DOHH2 (cell line): Measurements from ENCODE around the gene SCRN1.

ENCODE experiments used
- H3F3A ChIP-seq: fragments of 200-600 bp; sonication (generic), shearing (Covaris generic); 2 replicates; pipeline ENCODE4 v1.6.0; 2016; ENCODE audit warnings: antibody characterized with exemption, mild to moderate bottlenecking; ENCODE audit not compliant: control insufficient read depth, insufficient read depth
- H3K27ac ChIP-seq: fragments of 200-600 bp; sonication (generic); 2 replicates; pipeline ENCODE4 v1.5.1; 2014; ENCODE audit warnings: low read depth, mild to moderate bottlenecking, low read length, moderate library complexity
- H3K27me3 ChIP-seq: fragments of 200-600 bp; sonication (generic); 2 replicates; pipeline ENCODE4 v1.6.1; 2014; ENCODE audit warnings: mild to moderate bottlenecking, low read length, mixed read lengths; ENCODE audit not compliant: control insufficient read depth
- H3K36me3 ChIP-seq: fragments of 200-600 bp; sonication (generic); 2 replicates; pipeline ENCODE4 v1.6.1; 2014; ENCODE audit warnings: mild to moderate bottlenecking, low read length, moderate library complexity, mixed read lengths; ENCODE audit not compliant: control insufficient read depth
- H3K4me1 ChIP-seq: fragments of 200-600 bp; sonication (generic); 2 replicates; pipeline ENCODE4 v1.6.1; 2014; ENCODE audit warnings: mild to moderate bottlenecking, low read length, mixed read lengths; ENCODE audit not compliant: control insufficient read depth
- H3K4me2 ChIP-seq: fragments of 200-600 bp; sonication (generic); 2 replicates; pipeline ENCODE4 v1.6.0; 2014; ENCODE audit warnings: mild to moderate bottlenecking, low read length, moderate library complexity
- H3K4me3 ChIP-seq: fragments of 200-600 bp; sonication (generic); 2 replicates; pipeline ENCODE4 v1.5.1; 2014; ENCODE audit warnings: mild to moderate bottlenecking, low read length, mixed read lengths
- H3K79me2 ChIP-seq: fragments of 200-600 bp; sonication (generic); 2 replicates; pipeline ENCODE4 v1.6.1; 2014; ENCODE audit warnings: mild to moderate bottlenecking, low read length, mixed read lengths; ENCODE audit not compliant: control insufficient read depth
- H3K9me2 ChIP-seq: fragments of 200-600 bp; sonication (generic); replicated peaks from 2 replicates; pipeline ENCODE4 v1.6.1; 2014; ENCODE audit warnings: mild to moderate bottlenecking, low read length, mixed read lengths; ENCODE audit not compliant: control insufficient read depth
- H3K9me3 ChIP-seq: fragments of 200-600 bp; sonication (generic); 2 replicates; pipeline ENCODE4 v1.6.1; 2014; ENCODE audit warnings: antibody characterized with exemption, low read length, mixed read lengths; ENCODE audit not compliant: control insufficient read depth, insufficient read depth
- H4K20me1 ChIP-seq: fragments of 200-600 bp; sonication (generic); 2 replicates; pipeline ENCODE4 v1.6.0; 2014; ENCODE audit warnings: low read depth, mild to moderate bottlenecking, antibody characterized with exemption, low read length, moderate library complexity; ENCODE audit not compliant: control insufficient read depth, insufficient read depth
- EZH2phosphoT487 ChIP-seq: fragments of 200-600 bp; sonication (generic); IDR thresholded peaks from 2 replicates; pipeline ENCODE4 v1.6.1; 2017; ENCODE audit warnings: borderline replicate concordance, mild to moderate bottlenecking, antibody characterized with exemption, low read length, moderate library complexity, mixed read lengths
- TF ChIP-seq, protein P1 (sequence below): fragments of 200-600 bp; sonication (generic); IDR thresholded peaks from one replicate; pipeline ENCODE4 v1.5.1; 2014; ENCODE audit warnings: antibody characterized with exemption, mild to moderate bottlenecking, low read depth, low read length; ENCODE audit not compliant: poor library complexity, severe bottlenecking

Gene SCRN1

GRCh38 chr7:30034501-30034900, 44.9 kb upstream of the SCRN1 start:
- Histone ChIP-seq H3K4me1 (peaks cover 24% of the 10 kb centered on the region), H3K4me3 (no peak overlapping the region), H4K20me1 (0 out of 2 replicates have a peak, but pooled peaks cover 4% of the 10 kb centered on the region), H3F3A (no peaks in the 10 kb centered on the region), H3K9me3 (no peaks in the 10 kb centered on the region), H3K9me2 (no peaks in the 10 kb centered on the region), H3K27ac (no peak overlapping the region), H3K79me2 (peaks cover 38% of the 10 kb centered on the region), H3K4me2 (no peak overlapping the region), H3K27me3 (no peaks in the 10 kb centered on the region), H3K36me3 (no peaks in the 10 kb centered on the region)
- TF ChIP-seq EZH2phosphoT487 = no peak
- TF ChIP-seq, protein P1, sequence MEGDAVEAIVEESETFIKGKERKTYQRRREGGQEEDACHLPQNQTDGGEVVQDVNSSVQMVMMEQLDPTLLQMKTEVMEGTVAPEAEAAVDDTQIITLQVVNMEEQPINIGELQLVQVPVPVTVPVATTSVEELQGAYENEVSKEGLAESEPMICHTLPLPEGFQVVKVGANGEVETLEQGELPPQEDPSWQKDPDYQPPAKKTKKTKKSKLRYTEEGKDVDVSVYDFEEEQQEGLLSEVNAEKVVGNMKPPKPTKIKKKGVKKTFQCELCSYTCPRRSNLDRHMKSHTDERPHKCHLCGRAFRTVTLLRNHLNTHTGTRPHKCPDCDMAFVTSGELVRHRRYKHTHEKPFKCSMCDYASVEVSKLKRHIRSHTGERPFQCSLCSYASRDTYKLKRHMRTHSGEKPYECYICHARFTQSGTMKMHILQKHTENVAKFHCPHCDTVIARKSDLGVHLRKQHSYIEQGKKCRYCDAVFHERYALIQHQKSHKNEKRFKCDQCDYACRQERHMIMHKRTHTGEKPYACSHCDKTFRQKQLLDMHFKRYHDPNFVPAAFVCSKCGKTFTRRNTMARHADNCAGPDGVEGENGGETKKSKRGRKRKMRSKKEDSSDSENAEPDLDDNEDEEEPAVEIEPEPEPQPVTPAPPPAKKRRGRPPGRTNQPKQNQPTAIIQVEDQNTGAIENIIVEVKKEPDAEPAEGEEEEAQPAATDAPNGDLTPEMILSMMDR = no peak

GRCh38 chr7:30032310-30033125, 42.9 kb upstream of the SCRN1 start:
- H4K20me1 ChIP-seq = 0 out of 2 replicates have a peak, but pooled peaks cover 4% of the 10 kb centered on the region
- H3K27me3 ChIP-seq = no peaks in the 10 kb centered on the region
- no peaks in the 10 kb centered on the region; the same call in 1 of the 2 replicates for H3K36me3 ChIP-seq
- H3K9me3 ChIP-seq = no peaks in the 10 kb centered on the region
- H3K27ac ChIP-seq = no peak overlapping the region
- H3K79me2 ChIP-seq = peaks cover 48% of the 10 kb centered on the region
- no peak overlapping the region for H3K4me3 ChIP-seq
- H3K4me2 ChIP-seq = peak overlapping the region; percentile 2; the same call in 1 of the 2 replicates
- TF ChIP-seq, protein P1 = no peak
- no peak for TF ChIP-seq EZH2phosphoT487
- H3F3A ChIP-seq = peaks cover 3% of the 10 kb centered on the region
- no peaks in the 10 kb centered on the region for H3K9me2 ChIP-seq
- H3K4me1 ChIP-seq = peaks cover 32% of the 10 kb centered on the region

- H3K4me2 ChIP-seq = peak overlapping the region; percentile 83
- peak overlapping the region; percentile 73; the same call in 1 of the 2 replicates for H3K27ac ChIP-seq
- peaks cover 8% of the 10 kb centered on the region for H3F3A ChIP-seq
- TF ChIP-seq EZH2phosphoT487 = no peak
- TF ChIP-seq, protein P1 = peak; percentile 51
- H3K27me3 ChIP-seq = no peaks in the 10 kb centered on the region
- H3K4me1 ChIP-seq = peaks cover 43% of the 10 kb centered on the region
- H3K4me3 ChIP-seq = peak overlapping the region; percentile 89
- H3K9me2 ChIP-seq = no peaks in the 10 kb centered on the region
- H3K79me2 ChIP-seq = peaks cover 62% of the 10 kb centered on the region
- peaks cover 4% of the 10 kb centered on the region; the same call in 1 of the 2 replicates for H3K36me3 ChIP-seq
- 0 out of 2 replicates have a peak, but pooled peaks cover 4% of the 10 kb centered on the region for H4K20me1 ChIP-seq
- H3K9me3 ChIP-seq = no peaks in the 10 kb centered on the region
These were observed 40.1 kb upstream of the SCRN1 start for GRCh38 chr7:30029696-30030095.
